NCI-H1436 (cell line): ENCODE data around the gene INHA.

ENCODE experiments used
- DNase-seq: peaks from one replicate; lab custom pipeline; 2025; lab: John Stamatoyannopoulos, UW

The INHA gene

DNA sequence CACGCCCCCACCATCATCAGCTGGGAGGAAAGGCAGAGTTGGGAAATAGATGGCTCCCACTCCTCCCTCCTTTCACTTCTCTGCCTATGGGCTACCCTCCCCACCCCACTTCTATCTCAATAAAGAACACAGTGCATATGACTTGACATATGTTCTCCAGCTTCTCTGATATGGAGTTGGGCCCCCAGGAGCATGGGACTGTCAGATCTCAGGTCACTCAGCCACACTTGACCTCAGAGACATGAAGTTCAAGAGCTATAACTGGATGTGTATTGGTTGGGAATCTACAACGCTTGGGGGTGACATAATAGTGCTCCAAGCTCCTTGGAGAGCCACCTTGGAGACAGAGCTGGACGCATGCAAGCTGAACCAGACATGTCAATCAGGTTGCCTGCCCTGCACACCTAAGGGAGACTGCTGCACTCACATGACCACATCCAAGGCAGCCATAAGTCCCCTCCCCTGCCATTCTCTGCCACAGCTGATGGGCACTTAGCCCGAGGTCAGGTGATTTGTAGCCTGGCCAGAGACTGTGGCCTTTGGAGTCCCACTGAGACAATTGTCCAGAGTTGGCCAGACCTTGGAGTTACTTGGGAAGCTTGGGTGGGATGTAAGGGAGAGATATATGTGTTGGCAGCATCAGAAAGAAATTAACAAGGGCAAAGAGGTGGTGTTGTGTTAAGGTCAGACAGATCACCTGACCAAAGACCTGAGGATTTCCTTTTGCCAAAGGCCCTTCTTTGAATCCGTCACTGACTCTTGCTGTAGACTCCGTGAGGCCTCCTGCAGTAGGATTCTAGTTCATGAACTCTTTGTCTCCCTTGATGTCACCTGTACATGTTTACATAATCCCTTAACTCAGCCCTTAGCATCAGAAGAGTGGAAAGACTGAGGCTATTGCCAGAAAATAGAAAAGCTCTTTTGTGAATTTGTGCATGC lies 3.7 kb downstream of the INHA start:
- no peak for DNase-seq

DNA sequence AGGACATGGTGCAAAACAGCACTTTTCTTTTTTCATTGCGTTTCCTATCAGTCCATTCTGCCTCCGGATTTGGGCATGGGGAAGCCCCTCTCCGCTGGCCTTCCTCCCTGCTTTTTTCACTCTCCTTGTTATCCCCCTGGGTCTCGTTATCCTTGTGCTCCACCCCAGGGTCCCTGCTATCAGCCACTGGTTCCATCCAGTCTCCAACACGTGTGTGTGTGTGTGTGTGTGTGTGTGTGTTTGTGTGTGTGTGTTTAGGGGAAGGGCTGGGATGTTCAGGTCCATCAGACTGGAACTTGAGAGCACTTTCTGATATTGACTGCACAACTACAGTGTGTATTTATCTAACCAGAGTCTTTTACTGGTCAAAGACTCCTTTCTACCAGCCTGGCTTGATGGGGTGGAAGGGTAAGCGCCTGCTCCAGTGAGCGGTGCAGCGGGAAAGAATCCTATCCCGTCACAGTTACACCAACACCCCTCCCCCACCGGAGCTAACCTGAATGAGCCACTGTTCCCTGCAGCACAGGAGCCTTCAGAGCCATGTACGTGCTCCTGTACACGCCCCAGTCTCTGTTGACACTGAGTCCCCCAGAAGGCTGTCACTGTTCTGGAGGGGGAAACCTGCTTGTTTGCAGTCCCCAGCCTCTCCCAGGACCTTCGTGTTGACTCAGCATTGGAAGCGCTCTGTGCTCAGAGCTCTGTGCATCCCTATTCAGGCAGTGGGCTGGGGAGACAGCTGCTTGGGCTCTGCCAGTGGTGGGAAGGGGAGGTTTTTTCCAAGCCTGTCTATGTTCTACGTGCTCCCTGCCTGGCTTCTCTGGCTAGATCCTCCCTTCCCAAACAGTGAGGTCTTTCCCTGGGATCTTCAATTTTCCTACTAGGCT lies 4.6 kb downstream of the INHA start:
- DNase-seq: peak; percentile 45

DNA sequence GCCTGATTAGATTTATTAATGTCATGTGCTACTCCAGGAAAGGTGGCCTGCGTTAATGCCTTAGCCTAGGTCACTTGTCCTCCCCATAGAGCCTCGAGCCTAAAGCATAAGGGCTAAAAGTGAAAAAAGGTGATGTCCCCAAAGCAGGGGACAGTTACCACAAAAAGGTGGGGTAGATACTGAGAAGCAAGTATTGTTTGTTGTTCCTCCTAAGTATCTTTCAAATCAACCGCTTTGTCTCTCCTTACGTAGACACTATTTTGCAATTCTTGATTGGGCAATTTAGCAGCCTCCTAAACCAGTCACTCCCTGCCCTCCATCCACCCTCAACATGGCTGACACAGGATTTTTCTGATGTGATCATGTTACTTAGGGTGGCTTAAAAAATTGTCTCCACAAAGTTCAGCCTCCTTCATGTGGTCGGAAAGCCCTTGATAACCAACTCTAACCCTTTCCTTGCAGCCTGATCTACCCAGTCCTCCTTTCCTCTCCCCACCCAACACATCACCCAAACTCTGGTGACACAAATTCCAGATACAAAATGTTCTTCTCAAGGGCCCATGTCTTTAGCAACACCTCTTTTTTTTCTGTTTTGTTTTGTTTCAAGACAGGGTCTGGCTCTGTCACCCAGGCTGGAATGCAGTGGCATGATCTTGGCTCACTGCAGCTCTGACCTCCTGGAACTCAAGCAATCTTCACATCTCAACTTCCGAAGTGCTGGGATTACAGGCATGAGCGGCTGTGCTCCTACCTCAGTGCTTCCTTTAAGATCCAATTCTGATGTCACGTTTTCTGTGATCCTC lies 6.9 kb downstream of the INHA start:
- no peak for DNase-seq

DNA sequence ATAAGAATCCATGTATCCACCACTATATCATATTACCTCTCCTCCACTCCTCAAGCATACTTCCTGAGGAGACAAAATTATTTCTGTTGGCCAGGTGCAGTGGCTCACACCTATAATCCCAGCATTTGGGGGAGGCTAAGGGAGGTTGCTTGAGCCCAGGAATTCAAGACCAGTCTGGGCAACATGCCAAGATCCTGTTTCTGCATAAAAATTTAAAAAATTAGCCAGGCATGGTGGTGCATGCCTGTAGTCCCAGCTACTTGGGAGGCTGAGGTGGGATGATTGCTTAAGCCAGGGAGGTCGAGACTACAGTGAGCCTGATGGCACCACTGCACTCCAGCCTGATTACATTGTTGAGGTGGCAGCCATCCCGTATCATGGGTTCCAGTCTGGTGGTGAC lies 9.2 kb downstream of the INHA start:
- DNase-seq: no peak

DNA sequence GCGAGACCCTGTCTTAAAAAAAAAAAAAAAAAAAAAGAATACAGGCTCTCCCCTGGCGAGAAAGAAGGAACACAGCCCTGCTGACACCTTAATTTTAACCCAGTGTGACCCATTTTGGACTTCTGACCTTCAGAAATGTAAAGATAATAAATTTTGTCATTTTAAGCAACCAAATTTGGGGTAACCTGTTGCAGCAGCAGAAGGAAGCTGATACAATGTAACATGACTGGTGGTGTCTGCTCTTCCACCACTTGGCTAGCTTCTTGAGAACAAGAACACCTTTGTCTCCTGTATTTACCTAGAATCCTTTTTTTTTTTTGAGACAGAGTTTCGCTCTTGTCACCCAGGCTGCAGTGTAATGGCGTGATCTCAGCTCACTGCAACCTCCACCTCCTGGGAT lies 19.0 kb downstream of the INHA start:
- no peak for DNase-seq

DNA sequence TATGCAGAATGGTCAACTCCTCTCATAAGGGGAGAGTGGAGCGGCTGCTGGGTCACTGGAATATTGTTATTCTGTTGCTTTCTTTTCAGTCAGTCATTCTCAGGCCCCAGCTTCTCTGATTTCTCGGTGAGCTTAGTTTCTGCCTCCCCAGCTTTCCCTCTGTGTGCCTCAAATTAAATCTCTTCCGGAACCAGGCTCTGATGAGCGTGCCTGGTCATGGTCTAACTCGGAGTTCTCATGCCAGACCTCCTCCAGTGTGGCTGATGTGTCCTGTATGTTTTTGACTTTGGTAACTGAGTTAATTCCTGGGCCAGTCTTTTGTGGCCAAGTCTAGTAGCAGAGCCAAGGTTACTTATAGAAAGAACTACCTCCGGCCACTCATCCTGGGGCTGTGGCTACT lies 20.6 kb downstream of the INHA start:
- DNase-seq: no peak

DNA sequence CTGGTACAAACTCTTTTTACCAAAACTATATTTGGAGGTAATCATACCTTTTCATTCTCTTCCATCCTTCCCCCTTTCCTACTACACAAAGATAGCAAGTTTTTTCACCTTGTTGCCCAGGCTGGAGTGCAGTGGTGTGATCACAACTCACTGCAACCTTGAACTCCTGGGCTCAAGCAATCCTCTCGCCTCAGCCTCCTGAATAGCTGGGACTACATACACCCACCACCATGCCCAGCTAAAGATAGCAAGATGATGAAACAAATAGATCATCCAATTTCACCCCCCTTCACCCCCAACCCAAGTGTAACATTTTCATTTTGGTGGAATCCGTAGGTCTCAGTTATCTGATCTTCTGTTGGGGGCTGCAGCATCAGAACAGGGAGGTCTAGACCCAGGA lies 21.0 kb downstream of the INHA start:
- DNase-seq: no peak

DNA sequence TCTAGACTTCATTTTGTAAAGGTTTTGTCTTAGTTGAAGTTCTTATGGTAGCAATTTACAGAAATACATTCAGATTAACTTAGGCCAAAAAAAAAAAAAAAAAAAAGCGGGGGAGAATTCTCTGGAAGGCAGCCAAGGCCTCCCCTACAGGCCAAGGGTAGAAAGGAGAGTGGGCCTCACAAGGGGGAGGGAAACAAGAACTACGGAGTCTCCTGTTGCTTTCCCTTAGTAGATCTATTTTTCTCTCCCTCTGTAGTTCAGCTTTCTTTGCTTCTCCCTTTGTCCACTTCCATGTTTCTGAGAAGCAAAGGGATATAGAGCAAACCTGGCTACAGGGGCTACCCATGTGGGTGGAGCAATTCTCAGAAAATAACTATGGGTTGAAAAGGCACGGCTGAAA lies 23.1 kb downstream of the INHA start:
- no peak for DNase-seq

DNA sequence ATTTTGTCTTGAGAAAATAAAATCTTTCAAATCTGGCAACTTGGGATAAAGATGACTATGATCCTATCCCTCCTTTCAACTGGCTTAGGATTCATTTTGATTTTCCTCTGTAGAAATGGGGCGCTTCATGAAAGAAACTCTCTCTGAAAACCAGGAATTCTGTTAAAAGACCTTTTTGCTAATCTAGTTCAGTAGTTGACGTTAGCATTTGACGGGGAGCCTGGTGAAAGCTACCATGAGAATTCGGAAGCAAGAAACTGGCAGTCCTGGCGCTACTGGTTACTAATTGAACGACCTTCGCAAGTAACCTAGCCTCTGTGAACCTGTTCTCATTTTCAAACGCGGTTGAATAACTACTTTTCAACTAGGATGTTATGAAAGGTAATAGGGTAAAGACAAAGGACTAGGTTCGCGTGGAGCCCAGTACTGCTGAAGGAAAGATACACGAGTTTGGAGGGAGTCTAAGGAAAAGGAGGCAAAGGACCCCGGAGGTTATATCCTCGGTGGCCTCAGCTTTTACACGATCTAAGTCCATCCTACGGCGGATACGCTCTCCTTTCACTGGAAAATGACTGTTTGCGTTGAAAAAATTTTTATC lies 24.9 kb downstream of the INHA start:
- DNase-seq: no peak

DNA sequence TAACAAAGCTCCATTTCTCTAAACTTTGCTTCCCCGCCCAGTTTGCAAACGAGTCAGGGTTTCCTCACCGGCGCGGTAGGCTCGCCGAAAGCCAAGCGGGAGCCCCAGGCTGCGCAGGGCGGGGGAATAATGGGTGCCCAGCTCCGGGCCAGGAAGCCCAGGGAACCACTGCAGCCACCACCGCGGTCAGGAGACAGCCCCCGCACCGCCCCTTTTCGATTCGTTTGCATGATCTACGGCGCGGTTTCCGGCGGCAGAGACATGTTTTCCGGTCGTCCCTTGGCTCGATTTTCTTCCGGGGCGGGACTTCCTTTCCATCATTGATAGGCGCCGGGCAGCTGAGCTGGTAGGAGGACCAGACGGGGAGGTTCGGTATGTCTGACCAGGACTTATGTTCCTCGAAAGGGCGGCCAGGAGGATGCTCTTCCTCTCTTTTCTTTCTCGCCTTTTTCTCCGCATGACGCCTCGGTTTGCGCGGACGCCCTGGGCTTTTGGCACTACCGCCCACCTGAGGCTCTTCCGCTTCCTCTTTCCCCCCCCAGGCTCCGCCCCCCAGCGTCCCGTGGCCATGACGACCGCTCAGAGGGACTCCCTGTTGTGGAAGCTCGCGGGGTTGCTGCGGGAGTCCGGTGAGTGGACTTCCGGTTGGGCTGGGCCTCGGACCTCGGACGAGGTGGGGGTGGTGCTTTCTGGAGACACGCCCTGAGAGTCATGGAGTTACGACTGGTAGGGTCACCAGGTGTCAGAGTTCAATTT lies 25.6 kb downstream of the INHA start, which contains the start of gene STK11IP:
STK11IP (plus strand) TSS at position 306 of the 756 bp plus-strand sequence; CDS start at position 569, 263 bp downstream.
- peak; percentile 85 for DNase-seq

DNA sequence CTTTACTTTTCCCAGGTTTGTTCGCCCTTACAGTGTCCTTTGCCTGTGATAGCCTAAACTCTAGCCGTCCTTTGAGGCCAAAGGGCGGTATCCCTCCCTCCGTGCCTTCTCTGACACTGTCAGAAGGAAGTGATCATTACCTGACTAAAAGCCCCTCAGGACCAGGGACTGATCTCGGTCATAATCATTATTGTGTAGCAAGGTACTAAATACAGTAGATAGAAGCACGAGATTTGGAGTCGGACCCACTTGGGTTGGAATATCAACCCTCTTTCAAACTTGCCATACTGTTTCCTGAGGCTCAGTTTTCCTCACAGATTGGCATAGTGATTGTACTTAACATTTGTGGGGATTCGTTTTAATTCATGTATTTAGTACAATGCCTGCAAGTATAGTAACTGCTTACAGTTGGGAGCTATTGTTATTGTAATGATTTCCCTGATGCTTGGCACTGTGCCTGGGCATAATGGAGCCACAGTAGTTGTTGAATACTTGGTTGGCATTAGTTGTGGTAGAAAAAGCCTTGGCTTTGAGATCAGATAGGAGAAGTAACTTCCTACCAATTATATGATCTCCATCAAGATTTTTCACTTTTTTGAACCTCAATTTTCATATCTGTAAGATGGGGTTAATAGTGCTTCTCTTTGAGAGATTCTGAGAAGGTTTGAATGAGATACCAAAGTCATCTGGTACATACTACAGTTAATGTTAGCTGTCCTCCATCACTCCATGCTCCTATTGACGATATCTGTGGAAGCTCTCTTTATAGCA lies 26.4 kb downstream of the INHA start:
- no peak for DNase-seq

DNA sequence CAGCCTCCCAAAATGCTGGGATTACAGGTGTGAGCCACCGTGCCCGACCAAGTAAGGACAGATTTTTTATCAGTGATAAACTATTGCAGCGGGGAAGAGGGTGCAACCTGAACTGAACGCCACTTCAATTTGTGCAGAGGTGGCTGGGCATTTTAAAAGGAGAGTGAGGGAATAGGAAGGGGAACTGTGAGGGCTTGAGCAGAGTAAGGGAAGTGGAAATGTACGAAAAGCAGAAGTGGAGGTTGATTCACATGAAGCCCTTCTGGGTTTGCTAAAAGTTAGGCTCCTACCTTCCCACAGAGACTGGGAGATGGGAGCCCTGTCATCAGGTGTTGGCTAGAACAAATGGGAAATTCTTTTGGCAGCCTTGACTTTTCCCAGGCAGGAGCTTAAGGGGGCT lies 31.7 kb downstream of the INHA start:
- DNase-seq: no peak

DNA sequence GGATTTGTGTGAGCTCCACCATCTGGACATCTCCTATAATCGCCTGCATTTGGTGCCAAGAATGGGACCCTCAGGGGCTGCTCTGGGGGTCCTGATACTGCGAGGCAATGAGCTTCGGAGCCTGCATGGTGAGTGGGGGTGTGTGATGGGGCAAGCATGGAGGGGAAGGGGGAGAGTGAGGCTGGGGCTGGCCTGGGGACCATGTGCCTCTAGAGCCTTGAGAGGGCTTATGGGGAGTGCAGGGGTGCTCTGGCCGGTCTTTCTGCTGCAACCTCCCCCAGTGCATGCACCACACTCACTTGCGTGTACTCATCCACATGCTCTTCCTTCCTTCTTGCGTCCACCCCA lies 33.5 kb downstream of the INHA start:
- DNase-seq: no peak

DNA sequence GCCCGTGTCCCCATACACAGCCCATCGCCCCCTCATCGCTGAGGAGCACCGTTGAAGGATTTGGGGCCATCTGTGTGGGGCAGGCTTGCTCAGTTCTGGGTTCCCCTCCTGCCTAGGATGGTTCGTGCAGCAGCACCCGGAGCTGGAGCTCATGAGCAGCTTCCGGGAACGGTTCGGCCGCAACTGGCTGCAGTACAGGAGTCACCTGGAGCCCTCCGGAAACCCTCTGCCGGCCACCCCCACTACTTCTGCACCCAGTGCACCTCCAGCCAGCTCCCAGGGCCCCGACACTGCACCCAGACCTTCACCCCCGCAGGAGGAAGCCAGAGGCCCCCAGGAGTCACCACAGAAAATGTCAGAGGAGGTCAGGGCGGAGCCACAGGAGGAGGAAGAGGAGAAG lies 35.8 kb downstream of the INHA start:
- no peak for DNase-seq

DNA sequence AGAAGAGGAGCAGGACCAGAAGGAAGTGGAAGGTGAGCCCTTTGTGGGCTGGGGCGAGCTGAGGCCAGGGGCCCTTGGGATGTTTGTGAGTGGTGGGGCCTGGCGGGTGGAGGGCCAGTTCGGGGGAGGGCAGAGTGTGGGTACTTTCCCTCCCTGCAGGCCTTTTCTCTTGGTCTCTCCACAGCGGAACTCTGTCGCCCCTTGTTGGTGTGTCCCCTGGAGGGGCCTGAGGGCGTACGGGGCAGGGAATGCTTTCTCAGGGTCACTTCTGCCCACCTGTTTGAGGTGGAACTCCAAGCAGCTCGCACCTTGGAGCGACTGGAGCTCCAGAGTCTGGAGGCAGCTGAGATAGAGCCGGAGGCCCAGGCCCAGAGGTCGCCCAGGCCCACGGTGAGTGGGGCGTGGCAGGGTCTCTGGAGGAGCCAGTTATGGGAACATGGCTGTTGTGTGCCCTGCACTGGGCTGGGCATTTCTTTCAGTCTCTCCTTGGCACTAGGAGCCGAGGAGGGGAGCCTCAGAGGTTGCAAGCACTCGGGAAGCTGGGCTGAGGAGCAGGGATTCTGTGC lies 36.4 kb downstream of the INHA start:
- DNase-seq: no peak

DNA sequence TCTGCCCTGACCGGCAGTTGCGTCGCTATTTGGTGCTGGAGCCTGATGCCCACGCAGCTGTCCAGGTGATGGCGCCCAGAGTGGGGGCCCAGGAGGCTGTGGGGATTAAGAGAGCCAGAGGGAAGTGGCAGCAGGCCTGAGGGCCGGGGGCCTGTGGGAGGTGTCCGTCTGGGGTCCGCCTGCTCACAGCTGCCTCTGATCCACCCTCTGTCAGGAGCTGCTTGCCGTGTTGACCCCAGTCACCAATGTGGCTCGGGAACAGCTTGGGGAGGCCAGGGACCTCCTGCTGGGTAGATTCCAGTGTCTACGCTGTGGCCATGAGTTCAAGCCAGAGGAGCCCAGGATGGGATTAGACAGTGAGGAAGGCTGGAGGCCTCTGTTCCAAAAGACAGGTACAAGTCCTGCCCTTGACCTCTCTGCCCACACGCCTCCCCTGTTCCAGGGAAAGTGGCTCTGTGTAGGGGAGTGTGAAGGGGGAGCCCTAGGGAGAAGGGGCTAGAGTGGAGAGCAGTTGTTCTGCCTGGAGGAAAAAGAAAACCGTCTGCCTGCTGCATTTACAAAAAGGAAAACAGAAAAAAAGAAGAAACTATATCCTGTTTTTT lies 37.1 kb downstream of the INHA start:
- no peak for DNase-seq

DNA sequence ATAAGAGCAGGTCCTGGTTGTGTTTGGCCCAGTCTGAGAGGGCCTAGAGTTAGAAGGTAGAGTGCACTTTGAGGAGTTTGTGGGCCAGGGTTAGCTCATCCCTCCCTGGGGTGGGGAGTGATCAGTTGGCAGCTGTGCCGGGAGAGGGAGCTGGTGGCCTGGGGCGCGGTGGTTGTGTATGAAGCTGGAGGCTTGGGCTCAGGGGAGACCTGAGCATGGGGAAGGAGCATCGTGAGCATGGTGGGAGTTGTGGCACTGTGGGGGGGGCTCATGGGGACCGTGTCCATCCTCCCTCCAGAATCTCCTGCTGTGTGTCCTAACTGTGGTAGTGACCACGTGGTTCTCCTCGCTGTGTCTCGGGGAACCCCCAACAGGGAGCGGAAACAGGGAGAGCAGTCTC lies 39.2 kb downstream of the INHA start:
- no peak for DNase-seq

DNA sequence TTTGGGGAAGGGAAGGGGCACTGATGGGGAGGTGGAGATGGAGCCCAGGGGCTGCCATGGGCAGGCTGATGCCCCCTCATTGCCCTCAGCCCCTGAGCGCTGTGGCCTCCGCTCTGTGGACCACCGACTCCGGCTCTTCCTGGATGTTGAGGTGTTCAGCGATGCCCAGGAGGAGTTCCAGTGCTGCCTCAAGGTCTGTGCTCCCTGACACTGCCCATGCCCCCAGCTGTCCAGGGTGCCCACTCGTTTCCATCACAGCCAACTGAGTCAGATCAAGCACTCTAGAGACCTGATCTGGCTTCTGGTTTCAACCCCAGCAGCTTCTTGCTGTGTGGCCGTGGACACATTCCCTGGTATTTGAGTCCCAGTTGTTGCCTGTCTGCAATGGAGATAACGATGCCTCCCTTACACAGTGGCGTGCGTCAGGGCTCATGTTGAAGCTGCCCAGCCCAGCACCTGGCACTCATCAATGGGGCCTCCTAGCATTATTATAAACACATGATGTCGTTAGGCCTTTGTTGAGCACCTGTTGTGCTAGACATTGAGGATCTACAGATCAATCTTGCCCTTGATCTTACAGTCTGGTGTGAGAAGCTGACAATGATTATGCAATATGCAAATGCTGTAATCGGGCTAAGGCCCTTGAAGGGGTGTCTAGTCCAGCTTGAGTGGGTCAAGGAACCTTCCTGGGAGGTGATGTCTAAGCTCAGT lies 39.9 kb downstream of the INHA start:
- DNase-seq: peak; percentile 2
